GM23338 (cell line): ENCODE measurements around the gene KCNMA1. TPM values are rescaled to one million over a fixed set of nuclear protein-coding genes. Genes with fewer than 3 reads are reported as not detected.

Experiments
- ATAC-seq: fragments of 200-7000 bp; cut with Tn5 transposase; 3 replicates; pipeline ENCODE4 v1.9.1; 2020
- DNase-seq: peaks from one replicate; pipeline ENCODE4 v3.0.0-alpha.2; 2015; ENCODE audit warnings: low spot score
- H2AFZ ChIP-seq: fragments of 200-600 bp; sonication (generic); 2 replicates; pipeline ENCODE4 v1.8.0; 2016; ENCODE audit warnings: antibody characterized with exemption, mild to moderate bottlenecking, moderate library complexity
- H3F3A ChIP-seq: fragments of 200-600 bp; sonication (generic); replicated peaks from 2 replicates; pipeline ENCODE4 v1.8.0; 2017; ENCODE audit warnings: antibody characterized with exemption, mixed run types, low read depth
- H3K27ac ChIP-seq: fragments of 200-600 bp; sonication (generic); 2 replicates; pipeline ENCODE4 v1.6.1; 2016; ENCODE audit warnings: low read depth
- H3K27me3 ChIP-seq: fragments of 200-600 bp; sonication (generic); 2 replicates; pipeline ENCODE4 v1.8.0; 2016; ENCODE audit warnings: mild to moderate bottlenecking, mixed run types, moderate library complexity; ENCODE audit not compliant: insufficient read depth
- H3K36me3 ChIP-seq: fragments of 200-600 bp; sonication (generic); 2 replicates; pipeline ENCODE4 v1.8.0; 2016; ENCODE audit warnings: mild to moderate bottlenecking; ENCODE audit not compliant: insufficient read depth
- H3K4me1 ChIP-seq: fragments of 200-600 bp; sonication (generic); 2 replicates; pipeline ENCODE4 v1.8.0; 2016; ENCODE audit warnings: mild to moderate bottlenecking, moderate library complexity; ENCODE audit not compliant: insufficient read depth
- H3K4me2 ChIP-seq: fragments of 200-600 bp; sonication (generic); 2 replicates; pipeline ENCODE4 v1.7.1; 2017; ENCODE audit warnings: mixed run types
- H3K4me3 ChIP-seq: fragments of 200-600 bp; sonication (generic); 2 replicates; pipeline ENCODE4 v1.6.1; 2016; ENCODE audit warnings: mixed run types
- H3K79me2 ChIP-seq: fragments of 200-600 bp; sonication (generic); replicated peaks from 2 replicates; pipeline ENCODE4 v1.8.0; 2017; ENCODE audit warnings: mild to moderate bottlenecking; ENCODE audit not compliant: insufficient read depth
- H3K9me2 ChIP-seq: fragments of 200-600 bp; sonication (generic); 2 replicates; pipeline ENCODE4 v1.8.0; 2017; ENCODE audit not compliant: insufficient read depth
- H4K20me1 ChIP-seq: fragments of 200-600 bp; sonication (generic); replicated peaks from 2 replicates; pipeline ENCODE4 v1.8.0; 2017; ENCODE audit warnings: mild to moderate bottlenecking; ENCODE audit not compliant: insufficient read depth
- H3K27ac Mint-ChIP-seq: 2 replicates; pipeline ENCODE4 v1.8.0; 2020; ENCODE audit warnings: inconsistent platforms, mild to moderate bottlenecking, moderate library complexity, mixed read lengths
- H3K27me3 Mint-ChIP-seq: 3 replicates; pipeline ENCODE4 v1.8.0; 2022; ENCODE audit warnings: low read depth, mild to moderate bottlenecking, moderate library complexity, mixed read lengths, inconsistent platforms; ENCODE audit not compliant: insufficient read depth, poor library complexity
- H3K36me3 Mint-ChIP-seq: 3 replicates; pipeline ENCODE4 v1.8.0; 2021; ENCODE audit warnings: low read depth, mild to moderate bottlenecking, inconsistent platforms, moderate library complexity, mixed read lengths
- H3K4me1 Mint-ChIP-seq: 3 replicates; pipeline ENCODE4 v1.8.0; 2020; ENCODE audit warnings: mild to moderate bottlenecking, inconsistent platforms, mixed read lengths
- H3K4me3 Mint-ChIP-seq: 3 replicates; pipeline ENCODE4 v1.8.0; 2021; ENCODE audit warnings: moderate library complexity, mild to moderate bottlenecking, inconsistent platforms, mixed read lengths
- H3K9me3 Mint-ChIP-seq: 3 replicates; pipeline ENCODE4 v1.8.0; 2020; ENCODE audit warnings: moderate library complexity, mild to moderate bottlenecking, inconsistent platforms, mixed read lengths
- CREB1 ChIP-seq: fragments of 250-450 bp; sonication (Bioruptor Pico); IDR thresholded peaks from 2 replicates; pipeline ENCODE4 v1.5.0; 2020; ENCODE audit warnings: low read depth, mild to moderate bottlenecking, moderate library complexity
- EZH2phosphoT487 ChIP-seq: fragments of 200-600 bp; sonication (generic); IDR thresholded peaks from one replicate; pipeline ENCODE4 v1.8.1; 2018; ENCODE audit warnings: antibody characterized with exemption; ENCODE audit not compliant: unreplicated experiment
- NANOG ChIP-seq: IDR thresholded peaks from 2 replicates; pipeline ENCODE4 v1.6.1; 2016; ENCODE audit warnings: antibody characterized with exemption, borderline replicate concordance
- POLR2AphosphoS5 ChIP-seq: IDR thresholded peaks from 2 replicates; pipeline ENCODE4 v1.6.1; 2016; ENCODE audit warnings: antibody characterized with exemption, low read depth
- STAT1 ChIP-seq: IDR thresholded peaks from one replicate; pipeline ENCODE4 v1.6.1; 2016; ENCODE audit warnings: antibody characterized with exemption; ENCODE audit not compliant: unreplicated experiment
- ZNF114 ChIP-seq: fragments of 250-450 bp; sonication (Bioruptor Pico); IDR thresholded peaks from 2 replicates; pipeline ENCODE4 v1.5.0; 2020; ENCODE audit warnings: mild to moderate bottlenecking, moderate library complexity
- ZNF331 ChIP-seq: fragments of 250-450 bp; sonication (Bioruptor Pico); IDR thresholded peaks from 2 replicates; pipeline ENCODE4 v1.5.0; 2020; ENCODE audit warnings: low read depth, mild to moderate bottlenecking, moderate library complexity
- polyA plus RNA-seq: library from polyadenylated mRNA; unstranded; fragments of >200 nt; fragmentation: Nextera tagmentation; extraction: Ambion mirVana; gene quantifications from 2 replicates; pipeline ENCODE4 v1.2.1, GENCODE V29; 2016
- total RNA-seq: library from RNA; depleted of rRNA; stranded (reverse); fragments of >200 nt; shearing (Covaris generic); gene quantifications from 2 replicates; pipeline ENCODE4 v1.2.3, GENCODE V29; 2014
- TF ChIP-seq, protein P1 (sequence below): fragments of 250-450 bp; sonication (Bioruptor Pico); IDR thresholded peaks from 2 replicates; pipeline ENCODE4 v1.5.0; 2020; ENCODE audit warnings: mild to moderate bottlenecking, moderate library complexity
- TF ChIP-seq, protein P2 (sequence below), 2 experiments: fragments of 200-600 bp in 1 of 2; sonication (generic) in 1 of 2; conservative IDR thresholded peaks; 2 replicates each; pipeline versions ENCODE4 v1.5.1 to v1.6.1; 2016 to 2017; ENCODE audit warnings: antibody characterized with exemption in 2 of 2, low read depth in 2 of 2, mild to moderate bottlenecking in 2 of 2, moderate library complexity in 1 of 2
- TF ChIP-seq, protein P3 (sequence below): IDR thresholded peaks from 2 replicates; pipeline ENCODE4 v1.6.1; 2016; ENCODE audit warnings: antibody characterized with exemption

Gene KCNMA1
- total and polyA plus RNA-seq, 2 experiments from 2014 or later = 8.2 to 9.0 TPM

DNA sequence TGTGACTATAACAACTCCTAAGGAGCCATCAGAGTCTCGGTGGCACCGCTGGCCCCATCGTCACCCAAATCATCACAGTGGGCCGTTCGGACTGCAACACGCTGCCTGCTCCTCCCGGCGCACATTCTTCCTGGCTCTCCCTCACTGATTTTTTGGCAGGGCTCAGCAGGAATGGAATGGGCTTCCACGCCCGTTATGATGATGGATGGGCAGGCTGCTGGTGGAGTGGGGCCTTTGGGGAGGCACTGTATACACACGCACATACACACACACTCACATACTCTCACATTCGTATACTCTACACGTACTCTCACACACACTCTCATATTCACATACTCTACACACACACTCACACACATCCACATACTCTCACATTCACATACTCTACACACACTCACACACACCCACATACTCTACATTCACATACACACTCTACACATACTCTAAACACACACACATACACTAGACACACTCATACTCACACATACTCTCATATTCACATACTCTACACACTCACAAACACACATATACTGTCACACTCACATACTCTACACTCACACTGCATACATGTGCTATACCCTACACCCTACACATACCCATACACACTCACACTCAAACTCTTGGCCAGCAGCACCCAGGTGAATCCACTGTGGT is 99.8 kb downstream of the KCNMA1 start (continued):
- TF ChIP-seq, protein P1, sequence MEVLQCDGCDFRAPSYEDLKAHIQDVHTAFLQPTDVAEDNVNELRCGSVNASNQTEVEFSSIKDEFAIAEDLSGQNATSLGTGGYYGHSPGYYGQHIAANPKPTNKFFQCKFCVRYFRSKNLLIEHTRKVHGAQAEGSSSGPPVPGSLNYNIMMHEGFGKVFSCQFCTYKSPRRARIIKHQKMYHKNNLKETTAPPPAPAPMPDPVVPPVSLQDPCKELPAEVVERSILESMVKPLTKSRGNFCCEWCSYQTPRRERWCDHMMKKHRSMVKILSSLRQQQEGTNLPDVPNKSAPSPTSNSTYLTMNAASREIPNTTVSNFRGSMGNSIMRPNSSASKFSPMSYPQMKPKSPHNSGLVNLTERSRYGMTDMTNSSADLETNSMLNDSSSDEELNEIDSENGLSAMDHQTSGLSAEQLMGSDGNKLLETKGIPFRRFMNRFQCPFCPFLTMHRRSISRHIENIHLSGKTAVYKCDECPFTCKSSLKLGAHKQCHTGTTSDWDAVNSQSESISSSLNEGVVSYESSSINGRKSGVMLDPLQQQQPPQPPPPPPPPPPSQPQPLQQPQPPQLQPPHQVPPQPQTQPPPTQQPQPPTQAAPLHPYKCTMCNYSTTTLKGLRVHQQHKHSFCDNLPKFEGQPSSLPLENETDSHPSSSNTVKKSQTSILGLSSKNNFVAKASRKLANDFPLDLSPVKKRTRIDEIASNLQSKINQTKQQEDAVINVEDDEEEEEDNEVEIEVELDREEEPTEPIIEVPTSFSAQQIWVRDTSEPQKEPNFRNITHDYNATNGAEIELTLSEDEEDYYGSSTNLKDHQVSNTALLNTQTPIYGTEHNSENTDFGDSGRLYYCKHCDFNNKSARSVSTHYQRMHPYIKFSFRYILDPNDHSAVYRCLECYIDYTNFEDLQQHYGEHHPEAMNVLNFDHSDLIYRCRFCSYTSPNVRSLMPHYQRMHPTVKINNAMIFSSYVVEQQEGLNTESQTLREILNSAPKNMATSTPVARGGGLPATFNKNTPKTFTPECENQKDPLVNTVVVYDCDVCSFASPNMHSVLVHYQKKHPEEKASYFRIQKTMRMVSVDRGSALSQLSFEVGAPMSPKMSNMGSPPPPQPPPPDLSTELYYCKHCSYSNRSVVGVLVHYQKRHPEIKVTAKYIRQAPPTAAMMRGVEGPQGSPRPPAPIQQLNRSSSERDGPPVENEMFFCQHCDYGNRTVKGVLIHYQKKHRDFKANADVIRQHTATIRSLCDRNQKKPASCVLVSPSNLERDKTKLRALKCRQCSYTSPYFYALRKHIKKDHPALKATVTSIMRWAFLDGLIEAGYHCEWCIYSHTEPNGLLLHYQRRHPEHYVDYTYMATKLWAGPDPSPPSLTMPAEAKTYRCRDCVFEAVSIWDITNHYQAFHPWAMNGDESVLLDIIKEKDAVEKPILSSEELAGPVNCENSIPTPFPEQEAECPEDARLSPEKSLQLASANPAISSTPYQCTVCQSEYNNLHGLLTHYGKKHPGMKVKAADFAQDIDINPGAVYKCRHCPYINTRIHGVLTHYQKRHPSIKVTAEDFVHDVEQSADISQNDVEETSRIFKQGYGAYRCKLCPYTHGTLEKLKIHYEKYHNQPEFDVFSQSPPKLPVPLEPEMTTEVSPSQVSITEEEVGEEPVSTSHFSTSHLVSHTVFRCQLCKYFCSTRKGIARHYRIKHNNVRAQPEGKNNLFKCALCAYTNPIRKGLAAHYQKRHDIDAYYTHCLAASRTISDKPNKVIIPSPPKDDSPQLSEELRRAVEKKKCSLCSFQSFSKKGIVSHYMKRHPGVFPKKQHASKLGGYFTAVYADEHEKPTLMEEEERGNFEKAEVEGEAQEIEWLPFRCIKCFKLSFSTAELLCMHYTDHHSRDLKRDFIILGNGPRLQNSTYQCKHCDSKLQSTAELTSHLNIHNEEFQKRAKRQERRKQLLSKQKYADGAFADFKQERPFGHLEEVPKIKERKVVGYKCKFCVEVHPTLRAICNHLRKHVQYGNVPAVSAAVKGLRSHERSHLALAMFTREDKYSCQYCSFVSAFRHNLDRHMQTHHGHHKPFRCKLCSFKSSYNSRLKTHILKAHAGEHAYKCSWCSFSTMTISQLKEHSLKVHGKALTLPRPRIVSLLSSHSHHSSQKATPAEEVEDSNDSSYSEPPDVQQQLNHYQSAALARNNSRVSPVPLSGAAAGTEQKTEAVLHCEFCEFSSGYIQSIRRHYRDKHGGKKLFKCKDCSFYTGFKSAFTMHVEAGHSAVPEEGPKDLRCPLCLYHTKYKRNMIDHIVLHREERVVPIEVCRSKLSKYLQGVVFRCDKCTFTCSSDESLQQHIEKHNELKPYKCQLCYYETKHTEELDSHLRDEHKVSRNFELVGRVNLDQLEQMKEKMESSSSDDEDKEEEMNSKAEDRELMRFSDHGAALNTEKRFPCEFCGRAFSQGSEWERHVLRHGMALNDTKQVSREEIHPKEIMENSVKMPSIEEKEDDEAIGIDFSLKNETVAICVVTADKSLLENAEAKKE (CRISPR knock-in tag) = no peak

DNA sequence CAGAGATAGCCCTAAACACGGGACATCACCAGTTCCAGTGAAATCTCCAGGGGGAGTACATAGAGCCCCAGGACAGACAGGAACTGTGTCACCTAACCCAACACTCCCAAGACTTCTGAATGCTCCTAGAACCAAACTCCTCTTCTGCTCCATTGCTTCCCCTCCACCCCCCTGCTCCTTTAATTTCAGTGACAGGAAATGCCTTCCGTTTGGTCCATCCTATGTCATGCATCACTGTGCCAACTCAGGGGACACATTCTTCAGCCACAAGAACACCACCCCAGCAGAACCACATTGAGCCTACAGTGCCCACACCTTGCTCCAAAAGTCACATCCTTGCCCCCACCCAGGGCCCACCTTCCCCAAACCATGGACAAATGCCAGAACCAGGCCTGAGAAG is 100.5 kb downstream of the KCNMA1 start:
- Histone ChIP-seq H2AFZ (no peak overlapping the region), H3K4me2 (no peak overlapping the region), H3K27ac (no peak overlapping the region), H3K9me2 (no peaks in the 10 kb centered on the region), H3F3A (no peaks in the 10 kb centered on the region), H3K36me3 (no peaks in the 10 kb centered on the region), H3K4me1 (no peaks in the 10 kb centered on the region), H3K79me2 (no peaks in the 10 kb centered on the region), H4K20me1 (no peaks in the 10 kb centered on the region), H3K4me3 (no peak overlapping the region), H3K27me3 (no peaks in the 10 kb centered on the region)
- H3K27me3 Mint-ChIP-seq = peaks cover 4% of the 10 kb centered on the region
- DNase-seq (no peak), ATAC-seq (no peak)
- peaks cover 14% of the 10 kb centered on the region for H3K4me1 Mint-ChIP-seq
- no peak overlapping the region for H3K4me3 Mint-ChIP-seq
- no peaks in the 10 kb centered on the region for H3K36me3 Mint-ChIP-seq
- H3K27ac Mint-ChIP-seq = no peak overlapping the region
- H3K9me3 Mint-ChIP-seq = no peaks in the 10 kb centered on the region
- TF ChIP-seq NANOG (no peak), ZNF331 (no peak), ZNF114 (no peak), POLR2AphosphoS5 (no peak), CREB1 (CRISPR knock-in tag) (no peak), EZH2phosphoT487 (no peak), STAT1 (no peak)
- TF ChIP-seq, protein P2, sequence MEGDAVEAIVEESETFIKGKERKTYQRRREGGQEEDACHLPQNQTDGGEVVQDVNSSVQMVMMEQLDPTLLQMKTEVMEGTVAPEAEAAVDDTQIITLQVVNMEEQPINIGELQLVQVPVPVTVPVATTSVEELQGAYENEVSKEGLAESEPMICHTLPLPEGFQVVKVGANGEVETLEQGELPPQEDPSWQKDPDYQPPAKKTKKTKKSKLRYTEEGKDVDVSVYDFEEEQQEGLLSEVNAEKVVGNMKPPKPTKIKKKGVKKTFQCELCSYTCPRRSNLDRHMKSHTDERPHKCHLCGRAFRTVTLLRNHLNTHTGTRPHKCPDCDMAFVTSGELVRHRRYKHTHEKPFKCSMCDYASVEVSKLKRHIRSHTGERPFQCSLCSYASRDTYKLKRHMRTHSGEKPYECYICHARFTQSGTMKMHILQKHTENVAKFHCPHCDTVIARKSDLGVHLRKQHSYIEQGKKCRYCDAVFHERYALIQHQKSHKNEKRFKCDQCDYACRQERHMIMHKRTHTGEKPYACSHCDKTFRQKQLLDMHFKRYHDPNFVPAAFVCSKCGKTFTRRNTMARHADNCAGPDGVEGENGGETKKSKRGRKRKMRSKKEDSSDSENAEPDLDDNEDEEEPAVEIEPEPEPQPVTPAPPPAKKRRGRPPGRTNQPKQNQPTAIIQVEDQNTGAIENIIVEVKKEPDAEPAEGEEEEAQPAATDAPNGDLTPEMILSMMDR (conservative IDR thresholded peaks at IDR 0.05; ENCODE audit: low read depth in 2 of 2) = no peak
- TF ChIP-seq, protein P3, sequence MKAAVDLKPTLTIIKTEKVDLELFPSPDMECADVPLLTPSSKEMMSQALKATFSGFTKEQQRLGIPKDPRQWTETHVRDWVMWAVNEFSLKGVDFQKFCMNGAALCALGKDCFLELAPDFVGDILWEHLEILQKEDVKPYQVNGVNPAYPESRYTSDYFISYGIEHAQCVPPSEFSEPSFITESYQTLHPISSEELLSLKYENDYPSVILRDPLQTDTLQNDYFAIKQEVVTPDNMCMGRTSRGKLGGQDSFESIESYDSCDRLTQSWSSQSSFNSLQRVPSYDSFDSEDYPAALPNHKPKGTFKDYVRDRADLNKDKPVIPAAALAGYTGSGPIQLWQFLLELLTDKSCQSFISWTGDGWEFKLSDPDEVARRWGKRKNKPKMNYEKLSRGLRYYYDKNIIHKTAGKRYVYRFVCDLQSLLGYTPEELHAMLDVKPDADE = no peak
